SK-N-SH treated with all-trans-retinoic acid at 6 μM for 48 hours (cell line): ENCODE data around the gene DAND5.

ENCODE experiments used
- ARNTL ChIP-seq: fragments of 450-650 bp; formaldehyde crosslinking; IDR thresholded peaks from 2 replicates; pipeline ENCODE4 v1.5.0; 2020; ENCODE audit warnings: low read depth, mild to moderate bottlenecking, moderate library complexity, borderline replicate concordance
- CREB5 ChIP-seq: fragments of 250-450 bp; sonication (Bioruptor Pico); IDR thresholded peaks from 2 replicates; pipeline ENCODE4 v1.5.1; 2020; ENCODE audit warnings: low read depth, mild to moderate bottlenecking, moderate library complexity
- CSRNP3 ChIP-seq: fragments of 250-450 bp; sonication (Bioruptor Pico); IDR thresholded peaks from 2 replicates; pipeline ENCODE4 v1.5.1; 2021; ENCODE audit warnings: mild to moderate bottlenecking, moderate library complexity
- OSR1 ChIP-seq: fragments of 250-450 bp; sonication (Bioruptor Pico); IDR thresholded peaks from 2 replicates; pipeline ENCODE4 v1.8.0; 2022; ENCODE audit warnings: moderate library complexity, mild to moderate bottlenecking, inconsistent platforms
- PATZ1 ChIP-seq: fragments of 250-450 bp; sonication (Bioruptor Pico); IDR thresholded peaks from 2 replicates; pipeline ENCODE4 v1.8.0; 2020; ENCODE audit warnings: mild to moderate bottlenecking, moderate library complexity, borderline replicate concordance
- POU6F1 ChIP-seq: fragments of 250-450 bp; sonication (Bioruptor Pico); IDR thresholded peaks from 2 replicates; pipeline ENCODE4 v1.8.0; 2021; ENCODE audit warnings: low read depth, mild to moderate bottlenecking, moderate library complexity, borderline replicate concordance
- PPARA ChIP-seq: fragments of 250-450 bp; sonication (Bioruptor Pico); IDR thresholded peaks from 2 replicates; pipeline ENCODE4 v1.5.0; 2020; ENCODE audit warnings: mild to moderate bottlenecking, borderline replicate concordance
- RARB ChIP-seq: fragments of 250-450 bp; sonication (Bioruptor Pico); IDR thresholded peaks from 2 replicates; pipeline ENCODE4 v1.8.0; 2021; ENCODE audit warnings: mild to moderate bottlenecking, moderate library complexity
- TCF4 ChIP-seq: fragments of 250-450 bp; sonication (Bioruptor Pico); IDR thresholded peaks from 2 replicates; pipeline ENCODE4 v1.8.0; 2021; ENCODE audit warnings: mild to moderate bottlenecking, moderate library complexity, borderline replicate concordance
- ZFP3 ChIP-seq: fragments of 250-450 bp; sonication (Bioruptor Pico); IDR thresholded peaks from 2 replicates; pipeline ENCODE4 v1.5.0; 2020; ENCODE audit warnings: mild to moderate bottlenecking, moderate library complexity
- ZNF565 ChIP-seq: fragments of 450-650 bp; formaldehyde crosslinking; conservative IDR thresholded peaks from 2 replicates; pipeline ENCODE4 v1.5.0; 2020; ENCODE audit warnings: low read depth, mild to moderate bottlenecking, moderate library complexity

GRCh38 chr19:12995596-12996405, 26.4 kb downstream of the DAND5 start:
- TF ChIP-seq RARB (CRISPR knock-in tag), result no peak
- no peak for TF ChIP-seq CSRNP3 (CRISPR knock-in tag)
- no peak for TF ChIP-seq PATZ1 (CRISPR knock-in tag)
- no peak for TF ChIP-seq ZFP3
- TF ChIP-seq TCF4, result no peak
- TF ChIP-seq PPARA (CRISPR knock-in tag), result no peak
- no peak for TF ChIP-seq ARNTL (CRISPR knock-in tag)
- no peak for TF ChIP-seq ZNF565 (CRISPR knock-in tag)
- no peak for TF ChIP-seq CREB5 (CRISPR knock-in tag)
- no peak for TF ChIP-seq OSR1 (CRISPR knock-in tag)
- no peak for TF ChIP-seq POU6F1 (CRISPR knock-in tag)
